ENCODE measurements around the gene ACVR1C. TPM values are rescaled to one million over a fixed set of nuclear protein-coding genes. Genes with fewer than 3 reads are reported as not detected.
"Not testable (repeated sequence)": the region's sequence is repeated elsewhere in the genome, so short reads cannot be mapped to it uniquely, and the experiment has no call there.

ACVR1C gene
- total RNA-seq, 8 experiments from 2014 or later, result 0.08 to 0.93 (median 0.17) TPM

DNA sequence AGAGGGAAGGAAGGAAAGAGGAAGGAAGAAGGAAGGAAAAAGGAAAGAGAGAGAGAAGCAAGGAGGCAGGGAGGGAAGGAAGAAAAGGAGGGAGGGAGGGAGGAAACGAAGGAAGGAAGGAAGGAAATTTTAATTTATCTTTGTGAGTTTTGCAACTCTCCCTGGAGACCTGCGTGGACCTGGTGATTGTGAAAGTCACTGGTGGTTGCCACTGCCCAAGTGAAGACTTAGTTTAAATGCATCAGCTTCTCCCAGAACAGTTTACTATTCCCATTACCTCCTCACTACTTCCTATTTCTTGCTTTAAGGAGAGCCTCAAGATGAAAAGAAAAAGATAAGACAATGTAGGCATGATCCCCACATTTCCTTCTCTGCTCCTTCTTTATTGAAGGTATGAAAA lies 68.8 kb downstream of the ACVR1C start:
- H3K27ac ChIP-seq, result no peak overlapping the region
- no peak for ATAC-seq (replicated peaks in 6 of 8)
- 29 to 100% (median 79%) methylated on average over 1 to 2 of the region's 2 CpGs for WGBS, 10 experiments
- in situ Hi-C loops (cut with MboI; ENCODE audit: low pct_unique_long_range_greater_than_20kb in 2 of 9, low sequenced_read_pairs in 9 of 9, unreplicated experiment in 9 of 9), result no loop called here
- H3K4me3 ChIP-seq, result no peak overlapping the region
- H3K4me1 ChIP-seq (replicated peaks in 1 of 2), result no peaks in the 10 kb centered on the region

DNA sequence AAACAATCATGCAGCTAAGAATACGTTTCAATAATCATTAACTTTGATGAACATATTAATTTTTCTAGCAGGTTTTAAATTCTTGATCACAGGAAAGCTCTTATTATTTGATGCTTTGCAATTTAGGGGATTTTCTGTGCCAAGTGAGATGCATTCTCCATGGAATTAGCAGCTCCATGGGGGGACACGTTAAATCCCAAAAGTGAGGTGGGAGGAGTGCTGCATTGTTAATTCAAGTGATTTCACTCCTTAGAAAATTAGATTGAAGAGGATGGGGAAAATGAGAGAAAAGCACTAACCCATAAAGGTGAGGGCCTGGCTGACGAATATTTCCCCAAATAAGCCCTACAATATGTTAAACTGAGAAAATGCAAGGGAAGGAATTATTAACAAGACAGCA lies 69.2 kb downstream of the ACVR1C start:
- WGBS, 10 experiments, result 4 to 60% (median 30%) methylated on average over 2 to 3 of the region's 3 CpGs; no CpG with 5 or more reads in 1 of the 10 experiments

DNA sequence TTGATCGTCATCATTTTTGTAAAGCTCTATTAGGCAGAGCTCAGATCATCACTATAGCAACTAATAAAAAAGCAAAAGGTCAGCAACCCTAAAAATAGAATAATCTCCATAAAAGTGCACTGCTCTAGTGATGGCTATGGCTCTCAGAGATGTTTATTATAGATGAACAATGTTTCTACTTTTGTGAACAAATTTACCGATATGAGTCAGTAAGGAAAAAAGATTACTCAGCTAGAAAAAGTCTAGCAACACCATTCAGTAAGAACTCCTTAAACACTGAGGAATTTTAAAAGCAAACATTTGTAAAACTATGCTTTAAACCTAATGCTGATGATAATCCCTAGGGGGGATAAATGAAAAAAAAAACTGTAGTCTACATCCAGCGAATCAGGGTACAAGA lies 69.6 kb downstream of the ACVR1C start:
- whole genome bisulfite sequencing, 10 experiments, result 24 to 94% (median 70%) methylated on average over 2 to 3 of the region's 3 CpGs; no CpG with 5 or more reads in 1 of the 10 experiments
- no peak for ATAC-seq (replicated peaks in 6 of 8)
- Histone ChIP-seq H3K4me1 (replicated peaks in 1 of 2) (no peaks in the 10 kb centered on the region), H3K4me3 (no peak overlapping the region), H3K27ac (no peak overlapping the region)
- in situ Hi-C loops (cut with MboI; ENCODE audit: low pct_unique_long_range_greater_than_20kb in 2 of 9, low sequenced_read_pairs in 9 of 9, unreplicated experiment in 9 of 9), result no loop called here

More for the DNA sequence above, 69.2 kb downstream of the ACVR1C start:
- H3K4me1 ChIP-seq (replicated peaks in 1 of 2), result no peaks in the 10 kb centered on the region
- in situ Hi-C loops (cut with MboI; ENCODE audit: low pct_unique_long_range_greater_than_20kb in 2 of 9, low sequenced_read_pairs in 9 of 9, unreplicated experiment in 9 of 9), result no loop called here
- ATAC-seq (replicated peaks in 6 of 8), result no peak
- no peak overlapping the region for H3K4me3 ChIP-seq
- no peak overlapping the region for H3K27ac ChIP-seq

DNA sequence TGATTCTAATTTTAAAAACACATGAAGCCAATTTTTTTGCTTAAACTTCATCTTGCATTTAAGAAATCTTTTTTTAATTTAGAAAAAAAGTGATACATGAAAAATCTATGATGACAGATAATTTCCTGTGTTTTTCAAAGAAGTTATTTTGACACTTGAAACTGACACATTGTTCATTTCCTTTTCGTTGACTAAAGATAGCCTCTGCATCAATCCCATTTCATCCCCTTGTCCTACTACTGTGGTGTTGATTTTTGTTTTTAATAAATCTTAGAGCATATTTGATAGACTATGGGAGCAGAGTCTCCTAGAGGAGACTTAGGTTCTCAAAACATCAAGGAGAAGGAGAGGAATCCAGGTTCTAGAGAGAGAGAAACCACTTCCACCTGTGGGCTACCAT lies 70.9 kb downstream of the ACVR1C start:
- 0 to 100% (median 67%) methylated on average over 1 of the region's 1 CpG; no CpG with 5 or more reads in 1 of the 10 experiments for WGBS, 10 experiments
- in situ Hi-C loops (cut with MboI; ENCODE audit: low pct_unique_long_range_greater_than_20kb in 2 of 9, low sequenced_read_pairs in 9 of 9, unreplicated experiment in 9 of 9), result no loop called here
- Histone ChIP-seq H3K4me3 (no peak overlapping the region), H3K27ac (no peak overlapping the region), H3K4me1 (replicated peaks in 1 of 2) (no peaks in the 10 kb centered on the region)
- ATAC-seq (replicated peaks in 6 of 8), result no peak

DNA sequence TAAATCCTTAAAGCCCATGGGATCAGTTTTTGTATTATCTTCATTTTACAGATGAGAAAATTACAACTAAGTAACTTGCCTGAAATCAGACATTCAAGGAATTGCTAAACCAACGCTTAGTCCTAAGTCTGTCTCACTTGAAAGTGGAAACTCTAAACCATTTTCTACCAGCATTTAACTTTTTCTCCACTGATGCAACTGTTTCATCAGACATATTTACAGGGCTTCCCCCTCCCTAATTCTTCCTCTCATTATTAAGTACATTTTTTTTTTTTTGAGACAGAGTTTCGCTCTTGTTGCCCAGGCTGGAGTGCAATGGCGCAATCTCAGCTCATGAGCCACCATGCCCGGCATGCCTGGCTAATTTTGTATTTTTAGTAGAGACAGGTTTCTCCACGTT lies 88.6 kb downstream of the ACVR1C start:
- Histone ChIP-seq H3K27ac (no peak overlapping the region), H3K4me1 (replicated peaks in 1 of 2) (no peaks in the 10 kb centered on the region), H3K4me3 (no peak overlapping the region)
- in situ Hi-C loops (cut with MboI; ENCODE audit: low pct_unique_long_range_greater_than_20kb in 2 of 9, low sequenced_read_pairs in 9 of 9, unreplicated experiment in 9 of 9), result no loop called here
- no peak for ATAC-seq (replicated peaks in 6 of 8)
- 69 to 100% (median 94%) methylated on average over 1 to 5 of the region's 5 CpGs; no CpG with 5 or more reads in 1 of the 10 experiments for WGBS, 10 experiments

DNA sequence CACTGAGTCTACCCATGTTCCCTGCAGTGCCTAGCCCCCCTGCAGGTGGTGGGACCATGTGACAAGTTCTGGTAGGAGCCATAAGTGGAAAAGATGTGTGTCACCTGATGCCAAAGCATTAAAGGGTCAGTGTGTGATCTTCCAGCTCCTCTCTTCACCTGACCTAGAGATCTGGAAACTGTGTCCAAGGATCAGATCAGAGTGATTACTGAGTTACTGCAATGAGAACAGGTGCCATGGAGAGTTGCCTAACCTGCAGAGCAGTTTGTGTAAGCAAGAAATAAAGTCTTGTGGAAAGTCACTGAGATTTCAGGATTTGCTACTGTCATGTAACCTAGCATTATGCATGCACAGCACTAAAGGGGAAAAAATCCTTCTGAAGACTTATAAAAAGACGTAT lies 90.6 kb downstream of the ACVR1C start:
- in situ Hi-C loops (cut with MboI; ENCODE audit: low pct_unique_long_range_greater_than_20kb in 2 of 9, low sequenced_read_pairs in 9 of 9, unreplicated experiment in 9 of 9), result no loop called here
- no peak overlapping the region for H3K27ac ChIP-seq
- no peaks in the 10 kb centered on the region for H3K4me1 ChIP-seq (replicated peaks in 1 of 2)
- ATAC-seq (replicated peaks in 6 of 8), result no peak
- no peak overlapping the region for H3K4me3 ChIP-seq
- 67 to 100% (median 94%) methylated on average over 1 of the region's 1 CpG; no CpG with 5 or more reads in 2 of the 10 experiments for WGBS, 10 experiments

DNA sequence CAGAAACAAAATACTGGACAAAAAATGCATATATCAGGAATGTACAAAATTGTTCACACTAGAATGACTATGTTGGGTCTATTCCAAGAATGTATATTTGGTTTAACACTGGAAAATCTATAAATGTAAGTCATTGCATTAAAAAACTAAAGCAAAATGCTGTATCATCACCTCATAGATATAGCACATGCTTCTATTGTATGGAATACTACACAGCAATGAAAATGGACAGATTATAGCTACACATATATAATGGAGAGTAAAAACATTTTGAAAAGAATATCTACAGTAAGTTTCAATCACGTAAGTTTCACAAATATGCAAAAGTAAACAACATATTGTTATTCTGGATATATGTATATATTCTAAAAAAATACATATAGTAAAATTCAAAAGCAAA lies 91.8 kb downstream of the ACVR1C start:
- H3K4me3 ChIP-seq, result no peak overlapping the region
- 0 to 86% (median 58%) methylated on average over 1 of the region's 1 CpG; no CpG with 5 or more reads in 2 of the 10 experiments for WGBS, 10 experiments
- H3K27ac ChIP-seq, result no peak overlapping the region
- H3K4me1 ChIP-seq (replicated peaks in 1 of 2), result no peaks in the 10 kb centered on the region
- ATAC-seq (replicated peaks in 6 of 8), result no peak
- in situ Hi-C loops (cut with MboI; ENCODE audit: low pct_unique_long_range_greater_than_20kb in 2 of 9, low sequenced_read_pairs in 9 of 9, unreplicated experiment in 9 of 9), result no loop called here

DNA sequence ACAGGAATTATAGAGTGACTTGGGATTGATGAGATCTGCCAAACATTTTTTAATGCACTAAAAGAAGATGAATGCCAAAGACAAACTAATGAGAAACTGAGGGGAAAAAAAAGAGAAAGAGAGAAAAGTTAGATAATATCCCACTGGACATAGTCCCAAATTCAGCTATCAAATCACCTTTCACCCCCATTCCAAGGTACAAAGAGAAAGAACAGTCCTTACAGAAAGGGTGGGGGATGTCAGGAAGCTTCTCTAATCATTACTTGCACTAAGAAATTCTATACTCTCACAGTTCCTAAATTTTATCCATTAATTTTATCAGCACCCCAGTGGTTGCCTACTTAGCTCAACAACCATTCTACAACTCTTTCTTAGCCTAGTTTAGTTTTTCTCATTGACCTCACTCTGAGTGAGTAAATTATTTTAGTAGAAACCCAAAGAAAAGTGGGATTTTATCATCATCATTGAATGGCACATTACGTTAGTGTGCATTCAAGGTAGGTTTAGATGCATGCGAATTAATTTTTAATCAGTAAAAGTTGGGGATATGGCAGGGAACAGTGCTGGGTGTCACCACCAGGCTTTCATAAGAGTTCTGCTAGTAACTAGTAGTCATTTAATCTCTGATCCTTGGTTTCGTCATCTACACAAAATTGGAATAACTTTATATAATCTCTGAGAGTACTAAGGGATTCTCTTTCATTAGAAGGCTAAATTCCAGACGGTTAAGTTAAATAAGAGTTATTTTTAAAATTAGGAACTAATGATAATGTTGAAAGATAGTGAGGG lies 99.5 kb downstream of the ACVR1C start:
- Histone ChIP-seq H3K27ac (no peak overlapping the region), H3K4me3 (no peak overlapping the region), H3K4me1 (replicated peaks in 1 of 2) (no peaks in the 10 kb centered on the region)
- no peak for ATAC-seq (replicated peaks in 6 of 8)
- in situ Hi-C loops (cut with MboI; ENCODE audit: low pct_unique_long_range_greater_than_20kb in 2 of 9, low sequenced_read_pairs in 9 of 9, unreplicated experiment in 9 of 9), result no loop called here
- 48 to 100% (median 92%) methylated on average over 2 to 4 of the region's 4 CpGs; no CpG with 5 or more reads in 1 of the 10 experiments for WGBS, 10 experiments

DNA sequence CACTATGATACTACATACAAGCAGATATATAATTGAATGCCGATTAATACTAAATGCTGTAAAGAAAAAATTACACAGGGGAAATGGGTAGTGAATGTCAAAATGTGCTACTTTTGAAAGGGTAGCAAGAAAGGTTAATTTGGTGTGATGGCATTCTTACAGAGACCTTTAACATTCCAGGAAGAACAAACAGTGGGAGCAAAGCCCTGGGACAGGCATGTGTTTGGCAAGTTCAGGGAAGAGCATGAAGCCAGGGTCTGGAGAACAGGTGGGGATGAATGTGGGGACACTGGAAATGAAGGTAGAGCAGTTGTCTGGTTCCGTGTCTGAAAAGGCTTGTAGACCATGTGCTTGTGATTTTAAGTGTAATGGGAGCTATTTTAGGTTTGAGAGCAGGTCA lies 102.6 kb downstream of the ACVR1C start:
- Histone ChIP-seq H3K4me1 (replicated peaks in 1 of 2) (no peaks in the 10 kb centered on the region), H3K4me3 (no peak overlapping the region), H3K27ac (no peak overlapping the region)
- ATAC-seq (replicated peaks in 6 of 8), result no peak
- WGBS, 10 experiments, result 0 to 100% (median 96%) methylated on average over 1 to 2 of the region's 2 CpGs; no CpG with 5 or more reads in 2 of the 10 experiments
- in situ Hi-C loops (cut with MboI; ENCODE audit: low pct_unique_long_range_greater_than_20kb in 2 of 9, low sequenced_read_pairs in 9 of 9, unreplicated experiment in 9 of 9), result no loop called here

DNA sequence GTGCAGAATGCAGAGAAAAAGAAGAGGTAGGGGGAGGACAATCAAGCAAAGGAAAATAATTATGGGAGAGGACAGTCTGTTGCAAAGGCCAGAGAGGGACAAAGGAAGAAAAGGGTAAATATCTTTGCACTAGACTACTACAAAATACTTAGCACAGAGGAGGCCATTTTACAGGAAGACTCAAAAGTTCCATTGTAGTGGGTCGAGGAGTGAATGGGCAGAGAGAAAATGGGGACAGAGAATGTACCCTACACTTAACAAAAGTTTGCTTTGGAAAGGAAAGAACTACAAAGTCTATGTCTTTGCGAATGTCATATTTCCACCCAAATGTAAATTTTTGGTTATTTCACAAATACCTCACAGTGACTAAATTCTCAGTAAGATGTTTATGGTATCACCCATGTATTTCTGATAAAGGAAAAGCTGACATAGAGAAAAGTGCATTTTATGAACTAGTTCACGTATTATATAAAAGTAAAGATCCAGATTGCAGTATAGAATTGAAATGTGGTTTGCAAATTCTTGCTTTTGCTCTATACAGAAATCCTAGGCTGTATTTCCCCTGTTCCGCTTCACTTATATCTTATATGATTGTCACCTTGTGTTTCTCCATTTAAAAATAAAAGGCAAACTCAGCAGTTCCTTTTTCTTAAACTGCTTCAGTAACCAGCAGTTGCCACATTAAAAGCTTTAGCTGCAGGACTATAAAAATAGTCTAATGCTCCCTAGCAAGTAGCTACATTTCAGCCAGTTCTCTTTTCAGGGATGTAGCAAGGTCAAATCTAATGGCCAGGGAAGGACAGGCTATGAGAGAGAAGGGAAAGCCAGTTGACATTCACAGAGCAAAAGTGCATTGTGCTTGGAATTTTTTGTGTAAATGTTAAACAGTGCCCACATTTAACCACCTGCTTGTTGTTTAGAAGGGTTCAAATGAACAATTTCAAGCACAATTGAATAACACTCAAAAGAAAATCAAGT lies 105.1 kb downstream of the ACVR1C start:
- in situ Hi-C loops (cut with MboI; ENCODE audit: low pct_unique_long_range_greater_than_20kb in 2 of 9, low sequenced_read_pairs in 9 of 9, unreplicated experiment in 9 of 9), result loop anchor here in 2 of 9 experiments (25.0 kb wide), 2 partner anchors 214 to 489 kb away; no protein-coding TSS in a partner anchor
- WGBS, 10 experiments, result 22 to 97% (median 75%) methylated on average over 2 to 4 of the region's 4 CpGs

DNA sequence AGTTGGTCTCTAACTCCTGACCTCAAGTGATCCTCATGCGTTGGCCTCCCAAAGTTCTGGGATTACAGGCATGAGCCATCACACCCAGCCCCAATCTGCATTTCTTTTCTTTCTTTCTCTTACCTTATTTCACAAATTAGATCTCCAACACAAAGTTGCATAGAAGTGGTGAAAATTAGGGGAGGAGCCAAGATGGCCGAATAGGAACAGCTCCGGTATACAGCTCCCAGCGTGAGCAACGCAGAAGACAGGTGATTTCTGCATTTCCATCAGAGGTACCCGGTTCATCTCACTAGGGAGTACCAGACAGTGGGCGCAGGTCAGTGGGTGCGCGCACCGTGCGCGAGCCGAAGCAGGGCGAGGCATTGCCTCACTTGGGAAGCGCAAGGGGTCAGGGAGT lies 113.7 kb downstream of the ACVR1C start:
- ATAC-seq (replicated peaks in 6 of 8), result not testable (repeated sequence)

More for the DNA sequence above, 105.1 kb downstream of the ACVR1C start:
- ATAC-seq (replicated peaks in 6 of 8), result peak in 2 of 8 experiments; percentile 32 to 43
- H3K4me3 ChIP-seq, result no peak overlapping the region
- no peak overlapping the region for H3K27ac ChIP-seq
- no peaks in the 10 kb centered on the region for H3K4me1 ChIP-seq (replicated peaks in 1 of 2)

DNA sequence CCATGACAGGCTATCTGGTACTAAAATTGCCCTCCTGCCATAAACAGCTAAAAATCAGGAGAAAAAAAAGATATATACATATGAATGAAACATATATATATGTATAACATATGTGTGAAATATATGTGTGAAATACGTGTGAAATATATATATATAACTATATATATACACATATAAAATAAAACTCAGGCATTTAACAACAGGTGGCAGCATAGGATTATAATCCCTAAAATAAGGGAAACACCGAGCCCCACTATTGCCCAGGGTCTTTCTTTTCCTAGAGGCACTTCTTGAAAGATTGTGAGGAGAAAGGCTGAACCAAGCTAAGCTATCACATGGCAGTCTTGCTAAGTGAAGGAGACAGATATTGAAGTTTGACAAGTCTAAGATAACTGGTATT lies 118.9 kb downstream of the ACVR1C start:
- ATAC-seq (replicated peaks in 6 of 8), result no peak
- WGBS, 10 experiments, result 4 to 100% (median 54%) methylated on average over 1 to 2 of the region's 2 CpGs; no CpG with 5 or more reads in 3 of the 10 experiments
- in situ Hi-C loops (cut with MboI; ENCODE audit: low pct_unique_long_range_greater_than_20kb in 2 of 9, low sequenced_read_pairs in 9 of 9, unreplicated experiment in 9 of 9), result loop anchor here in 2 of 9 experiments (10.0 to 25.0 kb wide), 3 partner anchors 228 to 503 kb away; no protein-coding TSS in a partner anchor
- H3K4me1 ChIP-seq (replicated peaks in 1 of 2), result no peaks in the 10 kb centered on the region
- no peak overlapping the region for H3K27ac ChIP-seq
- no peak overlapping the region for H3K4me3 ChIP-seq

More for the DNA sequence above, 113.7 kb downstream of the ACVR1C start:
- H3K4me1 ChIP-seq (replicated peaks in 1 of 2); H3K4me3 ChIP-seq; H3K27ac ChIP-seq: not testable (repeated sequence)
- in situ Hi-C loops (cut with MboI; ENCODE audit: low pct_unique_long_range_greater_than_20kb in 2 of 9, low sequenced_read_pairs in 9 of 9, unreplicated experiment in 9 of 9), result loop anchor here in 2 of 9 experiments (25.0 kb wide), 2 partner anchors 222 to 497 kb away; no protein-coding TSS in a partner anchor
- 77 to 100% (median 85%) methylated on average over 1 to 4 of the region's 15 CpGs; no CpG with 5 or more reads in 4 of the 10 experiments for WGBS, 10 experiments

All from motor neuron (in vitro differentiated cells).